Esophagus squamous epithelium (tissue), 5 donors: ENCODE measurements around the gene RUNX1. TPM values are rescaled to one million over a fixed set of nuclear protein-coding genes. Genes with fewer than 3 reads are reported as not detected.
"Not testable (repeated sequence)": the region's sequence is repeated elsewhere in the genome, so short reads cannot be mapped to it uniquely, and the experiment has no call there.

Experiments used
- DNase-seq: peaks from one replicate; lab custom pipeline; 2025; lab: John Stamatoyannopoulos, UW
- H3K27ac ChIP-seq, 4 donors: fragments of 200-600 bp; sonication (generic); one replicate each; pipeline ENCODE4 v1.5.1; 2016 to 2019; ENCODE audit warnings: mild to moderate bottlenecking in 1 of 4
- H3K27me3 ChIP-seq, 4 donors: fragments of 200-600 bp; sonication (generic); 1 replicate in 3 of 4; 2 replicates in 1 of 4; pipeline versions ENCODE4 v1.5.1 to v1.6.0; 2017 to 2021; ENCODE audit warnings: antibody characterized with exemption in 1 of 4
- H3K36me3 ChIP-seq, 3 donors: fragments of 200-600 bp; sonication (generic); one replicate each; pipeline ENCODE4 v1.5.1; 2016 to 2019
- H3K4me1 ChIP-seq, 3 donors: fragments of 200-600 bp; sonication (generic); one replicate each; pipeline ENCODE4 v1.5.1; 2017 to 2019
- H3K4me3 ChIP-seq, 4 donors: fragments of 200-600 bp; sonication (generic); 1 replicate in 3 of 4; 2 replicates in 1 of 4; pipeline ENCODE4 v1.5.1; 2016 to 2019; ENCODE audit warnings: mild to moderate bottlenecking in 2 of 4, moderate library complexity in 1 of 4
- H3K9me3 ChIP-seq, 3 donors: fragments of 200-600 bp; sonication (generic); one replicate each; pipeline ENCODE4 v1.5.1; 2016 to 2019
- CTCF ChIP-seq, 6 experiments: fragments of 450-650 bp in 4 of 6; fragments of 200-600 bp in 2 of 6; sonication (generic) in 2 of 6; IDR thresholded peaks; one replicate each; pipeline ENCODE4 v1.5.1; 2016 to 2019; ENCODE audit warnings: antibody characterized with exemption in 6 of 6, mild to moderate bottlenecking in 4 of 6, moderate library complexity in 4 of 6
- POLR2A ChIP-seq, 4 donors: fragments of 450-650 bp; IDR thresholded peaks; one replicate each; pipeline ENCODE4 v1.6.1; 2017; ENCODE audit warnings: antibody characterized with exemption in 4 of 4, mild to moderate bottlenecking in 4 of 4, moderate library complexity in 3 of 4
- WGBS, 2 donors: methylation state at CpG; one replicate each; pipeline ENCODE4 v1.1.5; 2018; 5-methylcytosine and 5-hydroxymethylcytosine counted together
- intact Hi-C: fragments of 100-400 bp; cut with DNase I; formaldehyde crosslinking; loops from one replicate; pipeline ENCODE4 v1.15.0; 2022
- total RNA-seq, 4 donors: library from RNA; depleted of rRNA; stranded (reverse); fragments of >200 nt; gene quantifications; one replicate each; pipeline ENCODE4 v1.1.0, GENCODE V29; 2016
- donor health status: DM: yes; HTN: yes; CAD: no.

Gene RUNX1
- total RNA-seq, 4 donors from 2014 or later, result 8.2 to 25.4 (median 18.3) TPM

- H3K36me3 ChIP-seq, result peaks cover 0 to 23% (median 6%) of the 10 kb centered on the region in 3 donors
- H3K9me3 ChIP-seq, result no peaks in the 10 kb centered on the region
- DNase-seq, result no peak
- TF ChIP-seq POLR2A (IDR thresholded peaks at IDR 0.05), result no peak
- TF ChIP-seq CTCF (IDR thresholded peaks at IDR 0.05), result no peak
- no peaks in the 10 kb centered on the region for H3K27me3 ChIP-seq
- 31 to 45% methylated on average over 4 to 9 of the region's 15 CpGs for WGBS, 2 donors
- peak overlapping the region; percentile 76 to 91 (median 86) for H3K27ac ChIP-seq
- H3K4me3 ChIP-seq, result peak overlapping the region in 1 of 4 donors; percentile 5
- intact Hi-C loops, result no loop called here
- peaks cover 15 to 48% (median 21%) of the 10 kb centered on the region in 3 donors for H3K4me1 ChIP-seq
These were observed 241.1 kb downstream of the RUNX1 start for GRCh38 chr21:34807881-34808568.

- peak overlapping the region; percentile 76 to 91 (median 86) for H3K27ac ChIP-seq
- intact Hi-C loops, result no loop called here
- no peaks in the 10 kb centered on the region for H3K9me3 ChIP-seq
- H3K27me3 ChIP-seq, result no peaks in the 10 kb centered on the region
- H3K4me3 ChIP-seq, result no peak overlapping the region
- TF ChIP-seq CTCF (IDR thresholded peaks at IDR 0.05), result no peak
- TF ChIP-seq POLR2A (IDR thresholded peaks at IDR 0.05), result no peak
- no peak for DNase-seq
- WGBS, 2 donors, result 64 to 80% methylated on average over 6 to 7 of the region's 7 CpGs
- H3K36me3 ChIP-seq, result peaks cover 0 to 23% (median 6%) of the 10 kb centered on the region in 3 donors
- H3K4me1 ChIP-seq, result peaks cover 15 to 47% (median 18%) of the 10 kb centered on the region in 3 donors
These were observed 241.8 kb downstream of the RUNX1 start for GRCh38 chr21:34807146-34807880.

- Histone ChIP-seq H3K9me3 (no peaks in the 10 kb centered on the region), H3K27ac (peak overlapping the region in 2 of 4 donors; percentile 88 to 91), H3K36me3 (peaks cover 0 to 23% (median 6%) of the 10 kb centered on the region in 3 donors), H3K4me3 (no peak overlapping the region), H3K27me3 (no peaks in the 10 kb centered on the region), H3K4me1 (peaks cover 22 to 48% (median 23%) of the 10 kb centered on the region in 3 donors)
- WGBS, 2 donors, result 86 to 92% methylated on average over 3 of the region's 3 CpGs
- TF ChIP-seq POLR2A (IDR thresholded peaks at IDR 0.05) (no peak), CTCF (IDR thresholded peaks at IDR 0.05) (no peak)
- intact Hi-C loops, result no loop called here
- no peak for DNase-seq
These were observed 242.7 kb downstream of the RUNX1 start for GRCh38 chr21:34806423-34806822.

- Histone ChIP-seq H3K36me3 (peaks cover 0 to 11% (median 0%) of the 10 kb centered on the region in 3 donors), H3K27ac (no peak overlapping the region), H3K4me3 (no peak overlapping the region), H3K27me3 (no peaks in the 10 kb centered on the region), H3K9me3 (no peaks in the 10 kb centered on the region), H3K4me1 (peaks cover 22 to 61% (median 30%) of the 10 kb centered on the region in 3 donors)
- TF ChIP-seq POLR2A (IDR thresholded peaks at IDR 0.05) (no peak), CTCF (IDR thresholded peaks at IDR 0.05) (no peak)
- intact Hi-C loops, result no loop called here
- DNase-seq, result no peak
These were observed 243.9 kb downstream of the RUNX1 start for GRCh38 chr21:34805157-34805556.

- H3K27ac ChIP-seq, intact Hi-C loops, H3K36me3 ChIP-seq, DNase-seq, H3K4me3 ChIP-seq, H3K9me3 ChIP-seq, H3K27me3 ChIP-seq: not testable (repeated sequence)
- 73 to 87% methylated on average over 6 to 7 of the region's 7 CpGs for WGBS, 2 donors
- peaks cover 22 to 58% (median 30%) of the 10 kb centered on the region in 3 donors for H3K4me1 ChIP-seq
These were observed 244.5 kb downstream of the RUNX1 start for GRCh38 chr21:34804584-34804983.
